ENCODE measurements around the gene SAV1. TPM values are rescaled to one million over a fixed set of nuclear protein-coding genes. Genes with fewer than 3 reads are reported as not detected.
"Not testable (repeated sequence)": the region's sequence is repeated elsewhere in the genome, so short reads cannot be mapped to it uniquely, and the experiment has no call there.

The SAV1 gene
- total RNA-seq, 4 donors from 2014 or later: 40.2 to 72.4 (median 48.6) TPM

GRCh38 chr14:50633954-50634353 is 34.2 kb downstream of the SAV1 start:
- Histone ChIP-seq H3K27ac (no peak overlapping the region), H3K36me3 (no peaks in the 10 kb centered on the region), H3K27me3 (no peaks in the 10 kb centered on the region), H3K4me3 (replicated peaks in 1 of 3) (no peak overlapping the region), H3K4me1 (peaks cover 0 to 5% of the 10 kb centered on the region in 2 donors), H3K9me3 (no peaks in the 10 kb centered on the region)
- DNase-seq: no peak
- 94% methylated on average over 4 of the region's 4 CpGs for WGBS, 2 donors
- TF ChIP-seq CTCF (IDR thresholded peaks at IDR 0.05) (no peak), POLR2A (IDR thresholded peaks at IDR 0.05) (no peak)
- intact Hi-C loops (cut with DNase I): no loop called here

- no peak overlapping the region for H3K4me3 ChIP-seq (replicated peaks in 1 of 3)
- no peaks in the 10 kb centered on the region for H3K27me3 ChIP-seq
- peaks cover 0 to 5% of the 10 kb centered on the region in 2 donors for H3K4me1 ChIP-seq
- no peaks in the 10 kb centered on the region for H3K36me3 ChIP-seq
- WGBS, 2 donors: 93 to 96% methylated on average over 4 of the region's 4 CpGs
- intact Hi-C loops (cut with DNase I): no loop called here
- H3K27ac ChIP-seq: no peak overlapping the region
- no peaks in the 10 kb centered on the region for H3K9me3 ChIP-seq
- TF ChIP-seq CTCF (IDR thresholded peaks at IDR 0.05) (no peak), POLR2A (IDR thresholded peaks at IDR 0.05) (no peak)
- no peak for DNase-seq
Measured at GRCh38 chr14:50631408-50631821, 36.7 kb downstream of the SAV1 start.

- not testable (repeated sequence) for H3K36me3 ChIP-seq; DNase-seq; H3K27me3 ChIP-seq; H3K4me1 ChIP-seq; H3K9me3 ChIP-seq; H3K4me3 ChIP-seq (replicated peaks in 1 of 3); H3K27ac ChIP-seq
- WGBS, 2 donors: 93 to 98% methylated on average over 4 of the region's 4 CpGs
- intact Hi-C loops (cut with DNase I): loop anchor here (10.0 kb wide), 1 partner anchor 90 kb away; no protein-coding TSS in a partner anchor
Measured at GRCh38 chr14:50624947-50625346, 43.2 kb downstream of the SAV1 start.

- Histone ChIP-seq H3K9me3 (no peaks in the 10 kb centered on the region), H3K4me1 (peaks cover 0 to 5% of the 10 kb centered on the region in 2 donors), H3K27me3 (no peaks in the 10 kb centered on the region), H3K27ac (no peak overlapping the region), H3K36me3 (no peaks in the 10 kb centered on the region), H3K4me3 (replicated peaks in 1 of 3) (no peak overlapping the region)
- TF ChIP-seq CTCF (IDR thresholded peaks at IDR 0.05): no peak
- no peak for TF ChIP-seq POLR2A (IDR thresholded peaks at IDR 0.05)
- intact Hi-C loops (cut with DNase I): loop anchor here (10.0 kb wide), 1 partner anchor 90 kb away; no protein-coding TSS in a partner anchor
- no peak for DNase-seq
- 91 to 100% methylated on average over 1 of the region's 1 CpG for WGBS, 2 donors
Measured at GRCh38 chr14:50624447-50624846, 43.7 kb downstream of the SAV1 start.

GRCh38 chr14:50622978-50623377 is 45.1 kb downstream of the SAV1 start:
- peaks cover 0 to 7% of the 10 kb centered on the region in 2 donors for H3K4me1 ChIP-seq
- H3K4me3 ChIP-seq (replicated peaks in 1 of 3): no peak overlapping the region
- no peak overlapping the region for H3K27ac ChIP-seq
- intact Hi-C loops (cut with DNase I): loop anchor here (10.0 kb wide), 1 partner anchor 92 kb away; no protein-coding TSS in a partner anchor
- DNase-seq: no peak
- 90 to 93% methylated on average over 1 of the region's 1 CpG for WGBS, 2 donors
- H3K36me3 ChIP-seq: no peaks in the 10 kb centered on the region
- H3K9me3 ChIP-seq: no peaks in the 10 kb centered on the region
- H3K27me3 ChIP-seq: no peaks in the 10 kb centered on the region
- TF ChIP-seq CTCF (IDR thresholded peaks at IDR 0.05): no peak
- TF ChIP-seq POLR2A (IDR thresholded peaks at IDR 0.05): no peak
